GM19099 (cell line): Measurements from ENCODE around the gene PUM2.

ENCODE experiments used
- POLR2A ChIP-seq: IDR thresholded peaks from 3 replicates; pipeline ENCODE4 v1.6.1; 2011; ENCODE audit warnings: low read depth; ENCODE audit not compliant: insufficient read length; ENCODE audit errors: extremely low read depth

PUM2 gene

DNA sequence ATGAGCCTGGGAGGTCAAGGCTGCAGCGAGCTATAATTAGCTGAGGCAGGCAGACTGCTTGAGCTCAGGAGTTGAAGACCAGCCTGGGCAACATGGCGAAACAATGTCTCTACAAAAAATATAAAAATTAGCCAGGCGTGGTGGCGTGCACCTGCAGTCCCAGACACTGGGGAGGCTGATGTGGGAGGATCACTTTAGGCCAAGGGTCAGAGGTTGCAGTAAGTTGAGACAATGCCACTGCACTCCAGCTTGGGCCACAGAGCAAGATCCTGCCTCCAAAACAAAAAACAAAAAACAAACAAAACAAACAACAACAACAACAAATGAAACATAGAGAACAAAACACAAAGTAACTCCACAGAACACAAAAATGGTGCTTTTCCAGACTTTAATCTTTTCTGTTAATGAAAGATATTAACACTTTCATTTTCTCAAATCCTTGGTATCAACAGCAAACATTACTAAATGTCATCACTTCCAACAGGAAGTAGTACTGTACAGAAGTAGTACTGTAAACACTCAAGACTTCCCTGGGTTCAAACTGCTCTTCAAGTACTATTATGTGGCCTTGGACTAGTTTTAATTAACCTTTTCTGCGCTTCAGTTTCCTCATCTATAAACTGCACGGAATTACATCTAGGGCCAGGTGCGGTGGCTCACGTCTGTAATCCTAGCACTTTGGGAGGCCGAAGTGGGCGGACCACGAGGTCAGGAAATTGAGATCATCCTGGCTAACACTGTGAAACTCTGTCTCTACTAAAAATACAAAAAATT lies 27.9 kb downstream of the PUM2 start:
- TF ChIP-seq POLR2A: no peak

- TF ChIP-seq POLR2A: no peak
These were observed 33.0 kb downstream of the PUM2 start for GRCh38 chr2:20317690-20318089.

DNA sequence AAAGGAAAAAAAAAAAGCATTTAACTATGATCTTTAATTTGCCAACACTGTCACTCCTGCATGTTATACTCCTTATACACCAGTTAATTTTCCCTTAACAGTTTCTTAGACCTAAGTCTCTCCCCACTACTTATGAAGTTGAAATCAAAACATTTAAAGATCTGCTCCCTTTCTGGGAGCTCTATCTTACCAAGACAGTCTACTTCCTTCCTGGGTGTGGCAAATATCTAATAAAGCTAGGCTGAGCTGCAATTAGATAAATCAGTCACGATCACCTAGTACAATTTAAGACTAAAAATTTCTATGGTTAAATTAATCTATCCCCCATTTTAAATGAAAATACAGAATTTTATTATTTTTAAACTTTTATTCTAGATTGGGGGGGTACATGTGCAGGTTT lies 33.4 kb downstream of the PUM2 start:
- TF ChIP-seq POLR2A: no peak

DNA sequence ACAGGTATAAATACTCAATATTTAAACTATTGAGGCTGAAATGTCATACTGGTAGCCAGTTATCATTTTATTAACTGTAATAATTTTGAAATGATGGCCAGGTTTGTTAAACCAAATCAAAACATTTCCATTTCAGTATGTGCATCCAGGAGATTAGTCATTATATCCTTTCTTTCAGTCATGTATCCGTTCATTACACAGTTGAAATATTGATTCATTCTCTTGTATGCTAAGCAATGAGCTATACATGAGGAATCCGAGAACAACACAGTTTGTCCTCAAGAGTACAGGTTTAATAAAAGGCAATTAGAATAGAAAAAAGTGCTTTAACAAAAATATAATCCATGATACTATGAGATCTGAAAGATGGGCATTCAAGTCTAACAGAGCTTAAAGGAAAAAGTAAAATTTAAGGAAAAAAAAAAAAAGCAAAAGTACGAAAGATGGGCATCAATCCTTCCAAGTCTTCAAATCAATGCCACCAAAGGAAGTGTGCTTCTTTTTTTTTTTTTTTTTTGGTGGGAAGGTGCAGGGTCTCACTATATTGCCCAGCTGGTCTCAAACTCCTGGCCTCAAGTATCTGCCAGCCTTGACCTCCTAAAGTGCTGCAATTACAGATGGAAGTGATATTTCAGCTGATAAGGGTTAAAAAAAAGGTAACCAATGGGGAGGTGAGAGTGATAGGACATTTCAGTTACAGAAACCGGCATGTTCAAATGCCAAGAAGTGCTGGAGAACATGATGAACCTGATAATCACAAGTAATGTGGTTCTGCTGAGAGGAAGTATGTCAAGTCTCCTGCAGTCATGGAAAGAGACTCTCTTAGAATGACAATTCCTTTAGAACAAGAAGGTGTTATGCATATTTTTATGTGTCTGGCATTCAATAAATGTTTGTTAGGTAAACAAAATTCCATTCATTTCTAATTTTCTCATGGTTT lies 35.8 kb downstream of the PUM2 start:
- TF ChIP-seq POLR2A: no peak

DNA sequence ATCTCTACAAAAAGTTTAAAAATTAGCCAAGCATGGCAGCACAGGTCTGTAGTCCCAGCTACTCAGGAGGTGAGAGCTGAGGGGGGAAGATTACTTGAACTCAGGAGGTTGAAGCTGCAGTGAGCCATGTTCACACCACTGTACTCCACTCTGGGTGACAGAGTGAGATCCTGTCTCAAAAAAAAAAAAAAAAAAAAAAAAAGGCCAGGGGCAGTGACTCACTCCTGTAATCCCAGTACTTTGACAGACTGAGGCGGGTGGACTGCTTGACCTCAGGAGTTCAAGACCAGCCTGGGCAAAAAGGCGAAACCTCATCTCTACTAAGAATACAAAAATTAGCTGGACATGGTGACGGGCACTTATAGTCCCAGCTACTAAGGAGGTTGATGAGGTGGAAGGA lies 37.0 kb downstream of the PUM2 start:
- TF ChIP-seq POLR2A: no peak

DNA sequence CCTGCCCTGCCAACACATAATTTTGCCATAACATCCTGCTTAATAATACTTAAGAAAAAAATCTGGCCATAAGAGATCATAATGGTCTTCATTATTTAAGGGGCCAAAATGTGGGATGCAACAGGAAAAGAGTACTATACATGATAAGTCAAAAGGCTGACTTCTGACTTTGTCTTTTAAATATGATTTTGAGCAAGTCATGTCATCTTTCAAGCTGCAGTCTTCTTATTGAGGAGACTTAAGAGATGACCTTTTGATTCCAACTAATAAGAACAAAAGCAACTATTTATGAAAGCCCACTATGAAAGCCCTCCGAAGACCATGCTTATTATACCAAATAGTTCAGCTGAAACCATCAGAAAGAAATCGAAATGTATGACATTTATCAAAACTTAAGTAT lies 41.6 kb downstream of the PUM2 start:
- no peak for TF ChIP-seq POLR2A

DNA sequence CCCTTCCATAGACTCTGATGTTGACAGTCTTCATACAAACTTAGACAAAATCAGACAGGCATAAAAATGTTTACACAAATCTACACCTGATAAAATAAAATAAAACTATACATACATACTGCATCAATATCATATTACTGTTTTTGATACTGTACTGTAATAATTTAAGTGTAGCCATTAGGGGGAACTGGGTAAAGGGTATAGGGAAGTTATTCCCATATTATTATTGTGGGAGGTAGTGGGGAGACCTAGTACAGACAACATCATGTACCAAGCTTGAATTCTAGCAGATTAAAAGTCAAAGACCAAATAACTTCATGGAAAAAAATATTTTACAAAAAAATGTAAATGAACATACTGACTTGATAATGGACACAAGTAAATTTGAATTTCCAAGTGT lies 43.3 kb downstream of the PUM2 start:
- TF ChIP-seq POLR2A: no peak

GRCh38 chr2:20304411-20304810 lies 46.2 kb downstream of the PUM2 start:
- TF ChIP-seq POLR2A: no peak

DNA sequence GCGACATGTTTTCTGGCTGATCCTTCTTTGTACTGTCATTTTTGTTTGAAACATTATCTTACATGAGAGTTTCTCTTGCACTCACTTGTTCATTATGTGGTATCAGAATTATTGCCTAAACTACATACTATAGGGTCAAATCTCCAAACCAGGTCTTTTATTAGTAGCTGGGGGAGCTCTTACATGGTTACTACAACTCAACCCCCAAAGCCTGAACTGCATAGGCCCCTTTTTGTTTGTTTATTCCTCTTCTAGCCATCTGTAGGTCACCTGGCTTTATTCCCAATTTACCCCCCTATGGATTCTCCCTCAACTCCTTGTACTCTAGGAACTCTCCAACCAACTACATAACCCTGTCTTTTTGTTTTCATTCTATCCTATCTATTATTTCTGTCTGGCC lies 46.7 kb downstream of the PUM2 start:
- no peak for TF ChIP-seq POLR2A

DNA sequence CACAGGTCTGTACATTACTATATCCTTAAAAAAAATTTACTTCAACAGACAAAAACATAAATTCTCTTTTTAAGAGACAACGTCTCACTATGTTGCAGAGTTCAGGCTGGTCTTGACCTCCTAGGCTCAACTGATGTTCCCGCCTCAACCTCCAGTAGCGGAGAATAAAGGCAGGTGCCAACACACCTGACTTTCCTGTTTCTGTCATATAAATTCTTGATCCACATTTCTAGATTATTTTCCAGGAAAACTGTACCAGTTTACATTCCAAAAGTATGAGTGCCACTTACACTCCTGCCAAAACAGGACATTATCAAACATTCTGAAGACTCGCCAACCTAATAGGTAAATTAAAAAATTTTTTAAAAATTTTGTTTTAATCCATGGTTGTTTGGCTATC lies 48.6 kb downstream of the PUM2 start:
- no peak for TF ChIP-seq POLR2A

DNA sequence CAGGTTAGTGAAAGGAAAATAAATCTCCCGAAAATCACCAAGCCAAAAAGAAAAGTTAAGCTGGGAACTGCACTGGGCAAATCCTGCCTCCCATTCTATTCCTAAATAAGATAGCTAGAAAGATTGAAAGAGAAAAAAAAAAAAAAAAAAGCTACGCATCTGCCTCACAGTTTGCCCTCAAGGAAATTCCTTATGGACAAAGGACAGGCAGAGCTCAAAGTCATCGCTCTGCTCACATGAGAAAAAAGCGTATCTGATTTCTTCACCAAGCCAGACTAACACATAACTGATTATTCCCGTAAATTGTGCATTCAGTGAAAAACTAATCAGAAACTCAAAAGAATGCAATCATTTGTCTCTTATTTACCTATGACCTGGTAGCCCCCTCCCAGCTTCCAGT lies 50.0 kb downstream of the PUM2 start:
- TF ChIP-seq POLR2A: no peak

DNA sequence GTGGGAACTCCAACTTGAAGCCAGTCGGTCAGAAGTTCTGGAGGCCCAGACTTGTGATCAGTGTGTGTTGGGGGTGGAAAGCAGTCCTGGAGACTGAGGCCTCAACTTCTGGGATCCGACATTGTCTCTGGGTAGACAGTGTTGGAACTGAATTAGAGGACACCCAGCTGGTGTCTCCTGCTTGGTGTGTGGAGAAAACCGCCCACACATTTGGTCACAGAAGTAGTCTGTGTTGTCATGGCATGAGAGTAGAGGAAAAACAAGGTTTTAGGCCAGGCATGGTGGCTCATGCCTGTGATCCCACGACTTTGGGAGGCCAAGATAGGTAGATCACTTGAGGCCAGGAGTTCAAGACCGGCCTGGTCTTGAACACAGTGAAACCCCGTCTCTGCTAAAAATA lies 51.5 kb downstream of the PUM2 start:
- TF ChIP-seq POLR2A: no peak

DNA sequence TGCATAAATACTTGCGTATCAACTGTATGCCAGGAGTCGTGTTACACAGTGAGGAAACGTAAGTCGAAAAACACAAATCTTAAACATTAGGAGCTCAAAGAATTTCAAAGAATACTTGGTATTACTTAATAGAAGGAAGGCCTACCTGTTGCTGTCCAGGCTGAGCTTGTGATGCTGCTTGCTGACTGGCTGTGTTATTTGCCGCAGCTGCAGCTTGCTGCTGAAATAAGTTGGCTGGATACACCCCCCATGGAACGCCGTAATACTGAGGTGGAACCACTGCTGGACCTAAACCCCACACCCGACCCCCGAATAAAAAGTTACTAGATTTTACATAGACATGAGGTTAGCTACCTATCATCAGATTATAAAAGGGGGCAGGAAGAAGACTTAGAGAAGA lies 56.4 kb downstream of the PUM2 start:
- no peak for TF ChIP-seq POLR2A

DNA sequence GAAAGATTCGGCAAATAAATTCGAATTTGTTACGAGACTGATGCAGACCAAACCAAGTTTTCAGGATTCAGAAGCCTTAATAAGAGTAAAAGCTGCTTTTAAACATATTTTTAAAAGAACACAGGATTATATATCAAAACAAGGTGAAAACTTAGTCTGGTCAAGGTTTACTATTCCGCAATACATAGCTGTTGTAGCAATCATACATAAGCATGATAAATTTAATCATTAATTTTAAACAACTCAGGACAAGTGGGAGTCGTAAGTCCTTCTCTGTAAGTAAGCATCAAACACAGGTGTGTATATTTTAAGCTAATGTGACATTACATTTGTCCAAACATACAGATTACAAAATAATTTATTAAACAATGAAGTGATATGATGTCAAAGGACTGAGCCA lies 57.7 kb downstream of the PUM2 start:
- no peak for TF ChIP-seq POLR2A

DNA sequence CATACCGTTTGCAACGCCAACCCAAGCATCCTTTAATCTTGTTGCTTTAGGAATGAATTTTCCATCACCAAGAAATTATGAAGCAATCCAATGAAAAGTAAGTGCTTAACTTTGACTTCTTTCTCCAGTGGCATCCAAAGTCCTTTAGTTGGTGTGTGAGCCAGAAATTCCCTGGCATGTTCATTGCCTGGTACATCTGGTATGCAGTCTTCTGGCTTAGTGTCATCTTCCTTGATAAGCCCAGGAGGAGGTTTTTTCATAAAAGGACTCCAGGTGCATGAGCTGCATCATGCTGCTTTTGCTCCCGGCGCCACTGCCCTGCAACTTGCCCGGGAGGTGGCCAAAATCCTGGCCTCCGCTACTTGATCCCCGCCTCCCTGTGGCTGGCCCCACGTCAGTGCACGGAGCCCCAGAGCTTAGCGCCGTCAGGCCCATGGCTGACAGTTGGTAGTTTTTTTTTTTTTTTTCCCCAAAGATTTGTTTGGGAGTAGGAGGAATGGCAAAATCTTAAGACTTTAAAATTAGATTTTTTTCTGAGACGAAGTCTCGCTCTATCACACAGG lies 58.7 kb downstream of the PUM2 start:
- no peak for TF ChIP-seq POLR2A

GRCh38 chr2:20291106-20291564 lies 59.5 kb downstream of the PUM2 start:
- no peak for TF ChIP-seq POLR2A
